SH-SY5Y (cell line): ENCODE measurements around the gene WNK1.

Experiments used
- GATA2 ChIP-seq: IDR thresholded peaks from 2 replicates; pipeline ENCODE4 v1.6.1; 2011; ENCODE audit warnings: mild to moderate bottlenecking, low read depth, low read length
- GATA3 ChIP-seq: IDR thresholded peaks from 2 replicates; pipeline ENCODE4 v1.6.1; 2011; ENCODE audit warnings: low read depth, mild to moderate bottlenecking, low read length, moderate library complexity

- no peak for TF ChIP-seq GATA2
- TF ChIP-seq GATA3, result no peak
Measured at GRCh38 chr12:817941-818600, 65.7 kb downstream of the WNK1 start.
